Stomach (tissue), 9 donors: ENCODE data around the gene RNASE13. TPM values are rescaled to one million over a fixed set of nuclear protein-coding genes. Genes with fewer than 3 reads are reported as not detected.
"Not testable (repeated sequence)": the region's sequence is repeated elsewhere in the genome, so short reads cannot be mapped to it uniquely, and the experiment has no call there.

Experiments used
- DNase-seq, 2 donors: peaks; one replicate each; pipeline versions ENCODE4 v3.0.0 to v3.0.0-alpha.2; 2013 to 2019
- H3K27ac ChIP-seq, 5 donors: fragments of 200-600 bp in 4 of 5; sonication (generic) in 4 of 5; one replicate each; pipeline ENCODE4 v1.5.1; 2013 to 2019; ENCODE audit warnings: mild to moderate bottlenecking in 1 of 5, moderate library complexity in 1 of 5
- H3K27me3 ChIP-seq, 3 donors: fragments of 200-600 bp; sonication (generic); one replicate each; pipeline ENCODE4 v1.5.1; 2017 to 2019; ENCODE audit warnings: mixed run types in 1 of 3
- H3K36me3 ChIP-seq, 4 donors: fragments of 200-600 bp; sonication (generic); 1 replicate in 3 of 4; 2 replicates in 1 of 4; pipeline ENCODE4 v1.5.1; 2016 to 2019
- H3K4me1 ChIP-seq, 4 donors: fragments of 200-600 bp; sonication (generic); one replicate each; pipeline ENCODE4 v1.5.1; 2016 to 2019
- H3K4me3 ChIP-seq, 4 donors: fragments of 200-600 bp; sonication (generic) in 3 of 4; one replicate each; pipeline ENCODE4 v1.5.1; 2016 to 2019; ENCODE audit warnings: mild to moderate bottlenecking in 1 of 4
- H3K9me3 ChIP-seq, 4 donors: fragments of 200-600 bp; sonication (generic); one replicate each; pipeline ENCODE4 v1.5.1; 2016 to 2019
- CTCF ChIP-seq, 7 experiments: fragments of 450-650 bp in 4 of 7; fragments of 200-600 bp in 3 of 7; sonication (generic) in 3 of 7; IDR thresholded peaks; one replicate each; pipeline ENCODE4 v1.5.1; 2016 to 2019; ENCODE audit warnings: antibody characterized with exemption in 7 of 7, control low read depth in 2 of 7, mild to moderate bottlenecking in 1 of 7
- EP300 ChIP-seq: sonication (generic); formaldehyde crosslinking; IDR thresholded peaks from one replicate; pipeline ENCODE4 v1.6.1; 2017; ENCODE audit warnings: antibody characterized with exemption
- POLR2A ChIP-seq, 4 donors: fragments of 450-650 bp; IDR thresholded peaks; one replicate each; pipeline ENCODE4 v1.6.1; 2016; ENCODE audit warnings: antibody characterized with exemption in 4 of 4, control low read depth in 2 of 4, mild to moderate bottlenecking in 1 of 4, moderate library complexity in 1 of 4
- POLR2AphosphoS5 ChIP-seq, 3 donors: sonication (generic); formaldehyde crosslinking; IDR thresholded peaks; one replicate each; pipeline ENCODE4 v1.6.1; 2016; ENCODE audit warnings: antibody characterized with exemption in 3 of 3
- WGBS, 5 donors: extraction: QIAGEN DNeasy Blood & Tissue Kit in 3 of 5; methylation state at CpG; one replicate each; pipeline versions ENCODE4 v1.1.5 to v1.1.7; 2013 to 2018; 5-methylcytosine and 5-hydroxymethylcytosine counted together
- intact Hi-C: fragments of 100-400 bp; cut with DNase I; formaldehyde crosslinking; loops from one replicate; pipeline ENCODE4 v1.15.1; 2023; ENCODE audit warnings: low total_unique reads
- polyA plus RNA-seq, 3 donors: library from polyadenylated mRNA; stranded (reverse); fragments of 200-250 nt; gene quantifications; one replicate each; pipeline ENCODE4 v1.2.3, GENCODE V29; 2013
- total RNA-seq, 5 donors: library from RNA; depleted of rRNA; stranded (reverse); fragments of >200 nt; gene quantifications; one replicate each; pipeline versions ENCODE4 v1.1.0 to v1.2.3, GENCODE V29; 2014 to 2016
- donor health status: healthy with polysubstance abuse.
- donor health status: Bipolar disorder and iron deficiency.
- donor health status: healthy.

The RNASE13 gene
- total and polyA plus RNA-seq, 8 donors, result 0.18 TPM; not detected in 7

GRCh38 chr14:20988717-20989470, 45.7 kb downstream of the RNASE13 start:
- Histone ChIP-seq H3K9me3 (no peaks in the 10 kb centered on the region), H3K27me3 (no peaks in the 10 kb centered on the region), H3K36me3 (peaks cover 14 to 24% (median 23%) of the 10 kb centered on the region in 4 donors), H3K4me1 (peaks cover 16 to 40% (median 31%) of the 10 kb centered on the region in 4 donors), H3K27ac (peak overlapping the region; percentile 25 to 85 (median 81)), H3K4me3 (peak overlapping the region; percentile 78 to 98 (median 83))
- TF ChIP-seq CTCF (IDR thresholded peaks at IDR 0.05) (no peak), POLR2AphosphoS5 (IDR thresholded peaks at IDR 0.05) (no peak), EP300 (no peak), POLR2A (IDR thresholded peaks at IDR 0.05) (no peak)
- no peak for DNase-seq
- 84 to 90% (median 87%) methylated on average over 15 of the region's 15 CpGs for WGBS, 5 donors
- intact Hi-C loops, result no loop called here

- TF ChIP-seq POLR2AphosphoS5 (IDR thresholded peaks at IDR 0.05), result peak in 2 of 3 donors; percentile 11 to 37
- no peak for TF ChIP-seq POLR2A (IDR thresholded peaks at IDR 0.05)
- TF ChIP-seq CTCF (IDR thresholded peaks at IDR 0.05), result no peak
- no peak for TF ChIP-seq EP300
- intact Hi-C loops, result no loop called here
- 43 to 50% (median 49%) methylated on average over 2 of the region's 2 CpGs for WGBS, 5 donors
- Histone ChIP-seq H3K9me3 (no peaks in the 10 kb centered on the region), H3K27me3 (no peaks in the 10 kb centered on the region), H3K4me1 (peaks cover 15 to 31% (median 26%) of the 10 kb centered on the region in 4 donors), H3K4me3 (no peak overlapping the region), H3K36me3 (peaks cover 0 to 3% (median 2%) of the 10 kb centered on the region in 4 donors), H3K27ac (peak overlapping the region in 1 of 5 donors; percentile 43)
- peak in 1 of 2 donors; percentile 38 for DNase-seq
These were observed 47.8 kb downstream of the RNASE13 start for GRCh38 chr14:20986811-20987210.

- H3K9me3 ChIP-seq, H3K4me3 ChIP-seq, intact Hi-C loops, H3K27ac ChIP-seq, DNase-seq, H3K36me3 ChIP-seq, H3K27me3 ChIP-seq: not testable (repeated sequence)
- WGBS, 5 donors, result 90 to 96% (median 93%) methylated on average over 4 of the region's 4 CpGs
- peaks cover 4 to 20% (median 14%) of the 10 kb centered on the region in 4 donors for H3K4me1 ChIP-seq
These were observed 49.0 kb downstream of the RNASE13 start for GRCh38 chr14:20985650-20986049.

Other genes with a start within 250 kb of the RNASE13 start
- 100 to 1,000 TPM in 4 of 5 donors, 10 to 100 TPM in 1; 51.6 to 604 (median 237) TPM for gene RNASE1, start 232.0 kb downstream of the RNASE13 start, total RNA-seq
- 100 to 1,000 TPM; 129 to 404 (median 237) TPM for gene RNASE1, start 232.0 kb downstream of the RNASE13 start, polyA plus RNA-seq
- gene RNASE3, start 143.4 kb downstream of the RNASE13 start, total RNA-seq, result 1 to 10 TPM in 2 of 5 donors, not detected in 3; 1.3 to 1.4 TPM
- not detected for gene RNASE3, start 143.4 kb downstream of the RNASE13 start, polyA plus RNA-seq
- not detected for gene RNASE2, start 79.3 kb downstream of the RNASE13 start, total RNA-seq
- 1 to 10 TPM in 2 of 3 donors, under 1 TPM in 1; 1.00 to 1.3 (median 1.2) TPM for gene RNASE2, start 79.3 kb downstream of the RNASE13 start, polyA plus RNA-seq
- gene METTL17, start 44.8 kb downstream of the RNASE13 start, total RNA-seq, result 100 to 1,000 TPM in 3 of 5 donors, 10 to 100 TPM in 2; 61.5 to 304 (median 107) TPM
- 10 to 100 TPM; 31.8 to 97.5 (median 38.0) TPM for gene METTL17, start 44.8 kb downstream of the RNASE13 start, polyA plus RNA-seq
- gene SLC39A2, start 35.5 kb downstream of the RNASE13 start, total RNA-seq, result not detected
- gene SLC39A2, start 35.5 kb downstream of the RNASE13 start, polyA plus RNA-seq, result 1 to 10 TPM in 1 of 3 donors, not detected in 2; 3.8 TPM
- 100 to 1,000 TPM in 3 of 5 donors, 10 to 100 TPM in 2; 61.3 to 418 (median 115) TPM for gene NDRG2, start 9.7 kb downstream of the RNASE13 start, total RNA-seq
- gene NDRG2, start 9.7 kb downstream of the RNASE13 start, polyA plus RNA-seq, result 100 to 1,000 TPM in 1 of 3 donors, 10 to 100 TPM in 2; 92.1 to 194 (median 99.1) TPM
- gene TPPP2, start 4.6 kb downstream of the RNASE13 start, total RNA-seq, result not detected
- under 1 TPM in 1 of 3 donors, not detected in 2; 0.62 TPM for gene TPPP2, start 4.6 kb downstream of the RNASE13 start, polyA plus RNA-seq
- 1 to 10 TPM in 1 of 5 donors, not detected in 4; 2.6 TPM for gene RNASE7, start 7.6 kb upstream of the RNASE13 start, total RNA-seq
- under 1 TPM in 1 of 3 donors, not detected in 2; 0.58 TPM for gene RNASE7, start 7.6 kb upstream of the RNASE13 start, polyA plus RNA-seq
- gene RNASE8, start 23.0 kb upstream of the RNASE13 start, total RNA-seq, result not detected
- gene RNASE8, start 23.0 kb upstream of the RNASE13 start, polyA plus RNA-seq, result not detected
- gene ARHGEF40, start 35.5 kb upstream of the RNASE13 start, total RNA-seq, result 100 to 1,000 TPM in 1 of 5 donors, 10 to 100 TPM in 4; 31.9 to 171 (median 36.7) TPM
- gene ARHGEF40, start 35.5 kb upstream of the RNASE13 start, polyA plus RNA-seq, result 10 to 100 TPM; 11.0 to 18.9 (median 18.5) TPM
- 100 to 1,000 TPM in 1 of 5 donors, 10 to 100 TPM in 4; 11.4 to 240 (median 27.8) TPM for gene ZNF219, start 63.8 kb upstream of the RNASE13 start, total RNA-seq
- 10 to 100 TPM; 15.4 to 28.4 (median 22.6) TPM for gene ZNF219, start 63.8 kb upstream of the RNASE13 start, polyA plus RNA-seq
- gene TMEM253, start 66.3 kb upstream of the RNASE13 start, total RNA-seq, result 1 to 10 TPM in 2 of 5 donors, under 1 TPM in 1, not detected in 2; 0.43 to 8.1 (median 1.1) TPM
- gene TMEM253, start 66.3 kb upstream of the RNASE13 start, polyA plus RNA-seq, result 1 to 10 TPM in 2 of 3 donors, under 1 TPM in 1; 0.56 to 1.7 (median 1.1) TPM
- under 1 TPM in 1 of 5 donors, not detected in 4; under 0.01 TPM for gene OR5AU1, start 121.3 kb upstream of the RNASE13 start, total RNA-seq
- not detected for gene OR5AU1, start 121.3 kb upstream of the RNASE13 start, polyA plus RNA-seq
- 100 to 1,000 TPM; 110 to 503 (median 282) TPM for gene HNRNPC, start 234.6 kb upstream of the RNASE13 start, total RNA-seq
- gene HNRNPC, start 234.6 kb upstream of the RNASE13 start, polyA plus RNA-seq, result 100 to 1,000 TPM; 396 to 516 (median 409) TPM
- gene RPGRIP1, start 245.3 kb upstream of the RNASE13 start, total RNA-seq, result under 1 TPM in 2 of 5 donors, not detected in 3; 0.29 to 0.58 TPM
- under 1 TPM in 2 of 3 donors, not detected in 1; 0.19 to 0.28 TPM for gene RPGRIP1, start 245.3 kb upstream of the RNASE13 start, polyA plus RNA-seq